Fibroblast of pulmonary artery (primary cell): ENCODE measurements around the gene ZNF711.

Source experiments
- DNase-seq: peaks from one replicate; pipeline ENCODE4 v3.0.0-alpha.2; 2010; ENCODE audit warnings: low read depth
- H3K4me3 ChIP-seq: replicated peaks from 2 replicates; pipeline ENCODE4 v1.5.1; 2011; ENCODE audit warnings: low read depth, mild to moderate bottlenecking, control low read depth, low read length, moderate library complexity
- CTCF ChIP-seq: IDR thresholded peaks from 2 replicates; pipeline ENCODE4 v1.5.1; 2011; ENCODE audit warnings: mild to moderate bottlenecking, control low read depth, low read length, inconsistent platforms; ENCODE audit errors: missing control alignments

The ZNF711 gene

GRCh38 chrX:85243761-85244449 lies at the start of gene ZNF711, which contains the start of gene SATL1:
Gene ZNF711, plus strand, starts transcription at chrX:85243991. Its CDS starts 3,582 bp downstream, at chrX:85247573.
Gene SATL1, minus strand, starts transcription at chrX:85243779. Its CDS starts 134,811 bp downstream, at chrX:85108968.
- peak within 1 kb of the TSS; percentile 68 for H3K4me3 ChIP-seq
- DNase-seq = peak; percentile 45
- no peak for TF ChIP-seq CTCF

- no peak for DNase-seq
- no peak for TF ChIP-seq CTCF
- no peak overlapping the region for H3K4me3 ChIP-seq
Measured at GRCh38 chrX:85196319-85196718, 47.5 kb upstream of the ZNF711 start.

GRCh38 chrX:85203461-85203970 lies 40.3 kb upstream of the ZNF711 start:
- no peak for TF ChIP-seq CTCF
- DNase-seq = no peak

GRCh38 chrX:85213792-85214530 lies 29.8 kb upstream of the ZNF711 start:
- no peak overlapping the region for H3K4me3 ChIP-seq
- TF ChIP-seq CTCF = no peak
- DNase-seq = no peak

More at GRCh38 chrX:85203461-85203970, 40.3 kb upstream of the ZNF711 start:
- no peak overlapping the region for H3K4me3 ChIP-seq

- no peak for TF ChIP-seq CTCF
- DNase-seq = no peak
- H3K4me3 ChIP-seq = no peak overlapping the region
Measured at GRCh38 chrX:85215946-85216345, 27.8 kb upstream of the ZNF711 start.

GRCh38 chrX:85221361-85221760 lies 22.4 kb upstream of the ZNF711 start:
- no peak overlapping the region for H3K4me3 ChIP-seq
- DNase-seq = no peak
- no peak for TF ChIP-seq CTCF
